CD4-positive, alpha-beta T cell (primary cell): ENCODE data around the gene TMEM38B. TPM values are rescaled to one million over a fixed set of nuclear protein-coding genes. Genes with fewer than 3 reads are reported as not detected.

Source experiments
- ATAC-seq: fragments of 200-7000 bp; cut with Tn5 transposase; one replicate; pipeline ENCODE4 v1.10.0; 2022; ENCODE audit warnings: mild to moderate bottlenecking; ENCODE audit not compliant: poor library complexity
- CTCF ChIA-PET: fragments of 350-600 bp; sonication (Branson Sonifier 250); formaldehyde crosslinking; loops from one replicate; lab custom pipeline; 2021; ENCODE audit warnings: antibody characterized with exemption, inconsistent platforms; lab: Charles Lee
- POLR2A ChIA-PET: fragments of 350-600 bp; sonication (Branson Sonifier 250); formaldehyde crosslinking; loops from one replicate; lab custom pipeline; 2021; ENCODE audit warnings: antibody characterized with exemption, inconsistent platforms; lab: Charles Lee
- DNase-seq, 14 experiments: peaks; one replicate each; pipeline ENCODE4 v3.0.0-alpha.2; 2013 to 2020; ENCODE audit warnings: mixed read lengths in 2 of 14
- H3K27ac ChIP-seq, 2 donors: one replicate each; pipeline versions ENCODE4 v1.5.1 to v1.7.0; 2013; ENCODE audit warnings: low read length in 2 of 2, low read depth in 1 of 2, mild to moderate bottlenecking in 1 of 2
- H3K27me3 ChIP-seq, 2 experiments: 1 replicate in 1 of 2; 2 replicates in 1 of 2; pipeline versions ENCODE4 v1.6.1 to v1.7.0; 2013; ENCODE audit warnings: low read length in 2 of 2, control low read depth in 1 of 2, mild to moderate bottlenecking in 1 of 2, moderate library complexity in 1 of 2; ENCODE audit not compliant: insufficient read depth in 2 of 2, control insufficient read depth in 1 of 2
- H3K36me3 ChIP-seq: one replicate; pipeline ENCODE4 v1.6.1; 2013; ENCODE audit warnings: low read length, control low read depth; ENCODE audit not compliant: insufficient read depth
- H3K4me1 ChIP-seq: one replicate; pipeline ENCODE4 v1.6.1; 2013; ENCODE audit warnings: low read length, control low read depth; ENCODE audit not compliant: insufficient read depth
- H3K4me3 ChIP-seq: one replicate; pipeline ENCODE4 v1.5.1; 2013; ENCODE audit warnings: mild to moderate bottlenecking, low read length, moderate library complexity
- H3K9me3 ChIP-seq, 2 experiments: 1 replicate in 1 of 2; 2 replicates in 1 of 2; pipeline versions ENCODE4 v1.6.1 to v1.7.0; 2013; ENCODE audit warnings: low read length in 2 of 2, mild to moderate bottlenecking in 2 of 2, control low read depth in 1 of 2, moderate library complexity in 1 of 2; ENCODE audit not compliant: control insufficient read depth in 1 of 2, insufficient read depth in 1 of 2
- H3K27ac Mint-ChIP-seq: one replicate; pipeline ENCODE4 v1.8.0; 2020; ENCODE audit warnings: mixed read lengths
- H3K27me3 Mint-ChIP-seq: one replicate; pipeline ENCODE4 v1.8.0; 2021; ENCODE audit warnings: mixed read lengths
- H3K36me3 Mint-ChIP-seq: one replicate; pipeline ENCODE4 v1.8.0; 2021; ENCODE audit warnings: low read depth, mixed read lengths
- H3K4me1 Mint-ChIP-seq: one replicate; pipeline ENCODE4 v1.8.0; 2021; ENCODE audit warnings: low read depth, mixed read lengths
- H3K4me3 Mint-ChIP-seq: one replicate; pipeline ENCODE4 v1.8.0; 2020; ENCODE audit warnings: mild to moderate bottlenecking, mixed read lengths
- H3K9me3 Mint-ChIP-seq: one replicate; pipeline ENCODE4 v1.8.0; 2020; ENCODE audit warnings: mixed read lengths
- CTCF ChIP-seq: fragments of 200-600 bp; IDR thresholded peaks from one replicate; pipeline ENCODE4 v1.8.0; 2022; ENCODE audit warnings: antibody characterized with exemption, mild to moderate bottlenecking
- intact Hi-C, 2 experiments: fragments of 100-400 bp; cut with DNase I in 1 of 2; cut with micrococcal nuclease in 1 of 2; formaldehyde crosslinking; loops; one replicate each; pipeline versions ENCODE4 v1.15.1 to v1.9.0; 2023 to 2025; cut with DNase I, micrococcal nuclease
- total RNA-seq, 174 experiments: library from RNA in 2 of 174; stranded (reverse) in 2 of 174; gene quantifications; one replicate each; pipeline ENCODE4 v1.2.3 and lab custom pipeline; 2021 to 2026

TMEM38B gene
- total RNA-seq, 2 experiments from 2014 or later, result 12.9 to 13.9 TPM

GRCh38 chr9:105822814-105823213, 128.5 kb downstream of the TMEM38B start:
- ATAC-seq (no peak), DNase-seq (no peak)
- intact Hi-C loops, result no loop called here
- Histone ChIP-seq H3K9me3 (peaks cover 0 to 13% of the 10 kb centered on the region in 2 experiments), H3K27ac (no peak overlapping the region), H3K4me1 (no peaks in the 10 kb centered on the region), H3K27me3 (no peaks in the 10 kb centered on the region), H3K36me3 (no peaks in the 10 kb centered on the region), H3K4me3 (no peak overlapping the region)
- TF ChIP-seq CTCF, result no peak
- ChIA-PET CTCF (no interaction called here), POLR2A (no interaction called here)
- Mint-ChIP-seq H3K4me1 (no peaks in the 10 kb centered on the region), H3K9me3 (peaks cover 30% of the 10 kb centered on the region), H3K4me3 (no peak overlapping the region), H3K36me3 (no peaks in the 10 kb centered on the region), H3K27me3 (no peaks in the 10 kb centered on the region), H3K27ac (no peak overlapping the region)

Other genes starting within 250 kb of the TMEM38B start
- under 1 TPM; 0.38 to 0.56 TPM for gene FSD1L, start 246.5 kb upstream of the TMEM38B start, total RNA-seq
- gene FKTN, start 136.4 kb upstream of the TMEM38B start, total RNA-seq, result 1 to 10 TPM; 5.7 to 5.8 TPM
- gene TAL2, start 32.1 kb upstream of the TMEM38B start, total RNA-seq, result not detected